Right lung (tissue), 5 donors: ENCODE data around the gene EXOC3L4. TPM values are rescaled to one million over a fixed set of nuclear protein-coding genes. Genes with fewer than 3 reads are reported as not detected.
"Not testable (repeated sequence)": the region's sequence is repeated elsewhere in the genome, so short reads cannot be mapped to it uniquely, and the experiment has no call there.

Experiments
- DNase-seq, 2 donors: peaks; one replicate each; pipeline ENCODE4 v3.0.0-alpha.2; 2013
- polyA plus RNA-seq, 5 donors: library from polyadenylated mRNA; unstranded; fragments of 120-200 nt; gene quantifications; one replicate each; pipeline versions ENCODE4 v1.2.1 to v1.2.3, GENCODE V29; 2013; ENCODE audit warnings: inconsistent platforms in 1 of 5, low replicate concordance in 1 of 5; ENCODE audit not compliant: insufficient read length in 5 of 5, insufficient read depth in 1 of 5

The EXOC3L4 gene
- polyA plus RNA-seq, 5 donors, result 2.2 to 5.2 (median 4.2) TPM

- DNase-seq, result no peak
Observed at GRCh38 chr14:103149351-103150237, 55.1 kb downstream of the EXOC3L4 start.

GRCh38 chr14:103151270-103151945, 56.9 kb downstream of the EXOC3L4 start:
- DNase-seq, result no peak

GRCh38 chr14:103155010-103155409, 60.5 kb downstream of the EXOC3L4 start:
- no peak for DNase-seq

- not testable (repeated sequence) for DNase-seq
Observed at GRCh38 chr14:103155416-103155815, 60.9 kb downstream of the EXOC3L4 start.

- no peak for DNase-seq
Observed at GRCh38 chr14:103155826-103156394, 61.4 kb downstream of the EXOC3L4 start.

GRCh38 chr14:103156651-103157378, 62.3 kb downstream of the EXOC3L4 start:
- DNase-seq, result no peak

GRCh38 chr14:103157969-103158368, 63.4 kb downstream of the EXOC3L4 start:
- no peak for DNase-seq

GRCh38 chr14:103158688-103159087, 64.2 kb downstream of the EXOC3L4 start:
- DNase-seq, result no peak

Other genes starting within 250 kb of the EXOC3L4 start
- 1 to 10 TPM in 3 of 5 donors, under 1 TPM in 2; 0.35 to 1.5 (median 1.0) TPM for gene AMN, start 172.1 kb upstream of the EXOC3L4 start, polyA plus RNA-seq
- 10 to 100 TPM; 59.3 to 80.3 (median 69.9) TPM for gene CDC42BPB, start 37.2 kb upstream of the EXOC3L4 start, polyA plus RNA-seq
- gene LBHD2, start 10.5 kb upstream of the EXOC3L4 start, polyA plus RNA-seq, result not detected
- 10 to 100 TPM; 25.6 to 41.7 (median 35.6) TPM for gene TNFAIP2, start 28.7 kb downstream of the EXOC3L4 start, polyA plus RNA-seq
- 100 to 1,000 TPM; 164 to 227 (median 208) TPM for gene EIF5, start 239.5 kb downstream of the EXOC3L4 start, polyA plus RNA-seq